Hypothalamus (tissue), 51 donors: ENCODE data around the gene FREY1.
A peak's percentile ranks its signal among the peaks of the same experiment; 100 is the strongest.

ENCODE experiments used
- DNase-seq, 51 donors: peaks; one replicate each; lab custom pipeline; 2025; lab: John Stamatoyannopoulos, UW

The FREY1 gene

DNA sequence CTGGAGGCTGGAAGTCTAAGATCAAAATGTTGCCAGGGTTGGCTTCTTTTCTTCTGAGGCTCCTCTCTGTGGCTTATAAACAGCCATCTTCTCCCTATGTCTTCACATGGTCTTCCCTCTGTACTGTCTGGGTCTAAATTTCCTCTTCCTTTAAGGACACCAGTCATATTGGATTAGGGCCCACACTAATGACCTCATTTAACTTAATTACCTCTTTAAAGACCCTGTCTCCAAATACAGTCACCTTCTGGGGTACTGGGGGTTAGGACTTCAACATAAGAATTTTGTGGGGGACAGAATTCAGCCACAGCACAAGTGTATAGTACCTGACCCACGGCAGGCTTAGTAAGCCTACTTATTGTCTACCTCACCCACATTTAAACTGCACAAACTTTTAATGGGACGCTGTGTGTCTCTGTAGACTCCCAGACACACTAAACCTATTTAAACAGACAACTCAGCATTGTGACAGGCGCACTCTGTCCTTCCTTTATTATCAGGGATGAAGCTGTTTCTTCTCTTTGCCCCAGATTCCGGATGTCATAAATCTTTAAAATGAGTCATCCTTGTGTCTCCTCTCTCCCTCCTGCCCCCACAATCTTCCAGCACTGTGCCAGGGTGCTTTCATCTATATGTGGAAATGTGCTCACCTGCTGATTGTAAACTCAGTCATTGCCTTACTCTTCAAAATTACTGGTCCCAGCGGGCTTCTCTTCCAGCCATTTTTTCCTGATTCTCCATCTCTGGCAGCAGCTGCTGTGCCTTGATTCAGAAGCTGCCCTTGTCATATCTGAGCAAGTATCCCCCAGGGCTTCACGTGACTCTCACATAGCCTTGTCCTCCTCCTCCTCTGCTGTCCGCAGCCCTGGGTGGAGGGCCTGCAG lies 27.0 kb downstream of the FREY1 start:
- DNase-seq: peak in 2 of 51 donors; percentile 35 to 40

GRCh38 chr11:45877845-45878244 lies 29.2 kb downstream of the FREY1 start:
- DNase-seq: no peak

DNA sequence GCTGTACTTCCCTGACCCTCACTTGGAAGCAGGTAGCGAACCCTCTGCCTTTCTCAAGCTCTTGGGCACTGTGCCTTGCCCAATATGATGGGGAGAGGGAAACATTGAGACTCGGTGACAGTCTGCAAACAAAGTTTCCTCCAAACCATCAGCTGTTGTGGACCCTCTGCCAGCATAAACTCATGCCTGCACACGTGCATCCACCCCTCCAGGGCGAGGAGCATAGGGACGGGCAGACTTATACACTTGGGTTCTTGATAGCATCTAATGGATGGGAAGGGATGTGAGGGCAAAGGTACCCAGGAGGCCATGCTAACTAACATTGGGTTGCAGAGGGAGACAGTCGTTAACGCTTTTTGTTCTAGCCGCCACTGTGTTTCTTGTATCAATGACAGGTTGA lies 29.9 kb downstream of the FREY1 start:
- DNase-seq: no peak

- DNase-seq: peak in 1 of 51 donors; percentile 22
Observed at GRCh38 chr11:45876401-45876800, 30.7 kb downstream of the FREY1 start.

DNA sequence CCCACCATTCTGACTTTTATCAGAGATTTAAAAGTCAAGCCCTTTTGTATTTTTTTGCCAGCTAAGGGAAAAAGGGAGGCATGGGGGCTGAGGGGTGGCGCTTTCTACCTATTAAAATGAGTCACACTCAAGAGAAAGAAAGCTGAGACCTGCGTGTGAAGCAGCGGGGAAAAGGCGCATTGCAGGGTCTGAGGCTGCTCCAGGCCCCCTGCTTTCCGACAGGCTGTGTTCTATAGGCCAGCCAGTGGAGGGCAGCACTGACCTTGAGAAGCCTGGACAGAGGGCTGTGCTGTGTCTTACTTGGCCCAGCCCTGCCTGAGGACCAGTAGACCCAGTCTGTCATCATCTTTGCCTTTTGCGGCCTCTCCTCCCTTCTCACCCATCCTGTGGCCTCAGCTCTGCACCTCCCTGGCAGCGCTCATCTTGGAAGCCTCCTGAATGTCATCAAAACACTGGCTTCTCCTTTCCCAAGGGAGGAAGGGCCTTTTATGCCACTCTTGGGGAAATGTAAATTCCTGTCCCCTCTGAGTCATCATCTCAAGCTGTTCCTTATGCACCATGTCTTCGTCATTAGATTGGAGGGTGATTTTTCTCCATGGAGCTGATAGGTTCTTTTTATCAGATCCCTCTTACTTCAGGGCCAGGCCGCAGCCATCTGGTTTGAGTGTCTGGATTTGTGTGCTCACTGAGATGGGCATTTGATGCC lies 34.3 kb downstream of the FREY1 start:
- DNase-seq: peak in 36 of 51 donors; percentile 14 to 82 (median 52)

DNA sequence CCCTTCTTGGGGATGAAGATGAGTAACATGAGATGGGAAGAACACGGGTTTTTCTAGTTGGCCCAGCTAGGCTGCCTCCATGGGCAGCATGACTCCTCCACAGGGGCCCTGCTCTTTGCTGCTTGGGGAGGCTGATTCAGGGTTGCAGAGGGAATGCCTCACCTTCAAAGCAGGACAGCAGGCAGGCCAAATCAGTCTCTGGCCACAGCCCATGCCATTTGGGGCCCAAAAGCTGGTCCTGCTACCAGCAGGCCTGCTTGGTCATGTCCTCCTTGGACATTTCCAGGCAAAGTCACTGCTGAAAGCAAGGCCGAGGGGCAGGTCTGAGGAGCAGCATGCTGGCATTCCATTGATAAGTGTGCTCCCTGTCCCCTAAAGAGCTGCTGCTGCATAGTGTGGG lies 35.4 kb downstream of the FREY1 start:
- DNase-seq: no peak

DNA sequence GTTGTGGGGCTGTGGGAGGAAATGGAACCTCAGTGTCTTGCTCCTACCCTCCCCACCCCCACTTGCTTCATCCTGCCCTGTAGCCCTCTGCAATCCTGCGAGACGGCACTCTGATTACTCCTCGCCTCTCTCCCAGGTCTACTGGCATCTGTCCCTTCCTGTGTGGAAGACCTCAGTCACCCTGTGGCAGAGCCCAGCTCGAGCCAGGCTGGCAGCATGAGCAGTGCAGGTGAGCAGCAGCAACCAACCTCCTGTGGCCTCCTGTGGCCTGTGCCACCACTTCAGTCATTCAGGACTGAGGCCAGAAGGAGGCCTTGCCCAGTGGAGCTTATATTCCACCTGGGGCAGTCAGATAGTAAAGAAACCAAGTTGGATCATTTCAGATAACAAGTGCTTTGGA lies 36.4 kb downstream of the FREY1 start:
- DNase-seq: no peak

- no peak for DNase-seq
Observed at GRCh38 chr11:45869551-45869950, 37.5 kb downstream of the FREY1 start.

DNA sequence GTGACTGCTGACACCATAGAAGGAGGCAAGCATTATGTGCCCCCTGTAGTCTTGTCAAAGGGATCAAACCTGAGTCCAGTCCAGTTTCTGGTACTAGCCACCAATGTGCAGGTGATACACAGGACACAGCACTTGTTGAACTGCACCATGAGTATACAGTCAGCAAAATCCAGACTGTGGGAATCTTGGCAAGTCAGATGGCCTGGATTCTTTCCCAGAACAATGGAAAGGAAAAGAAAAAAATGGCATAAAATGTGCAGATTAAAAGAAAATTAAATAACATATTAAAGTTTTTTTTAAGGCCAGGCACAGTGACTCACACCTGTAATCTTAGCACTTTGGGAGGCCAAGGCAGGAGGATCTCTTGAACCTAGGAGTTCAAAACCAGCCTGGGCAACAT lies 43.0 kb downstream of the FREY1 start:
- DNase-seq: no peak

DNA sequence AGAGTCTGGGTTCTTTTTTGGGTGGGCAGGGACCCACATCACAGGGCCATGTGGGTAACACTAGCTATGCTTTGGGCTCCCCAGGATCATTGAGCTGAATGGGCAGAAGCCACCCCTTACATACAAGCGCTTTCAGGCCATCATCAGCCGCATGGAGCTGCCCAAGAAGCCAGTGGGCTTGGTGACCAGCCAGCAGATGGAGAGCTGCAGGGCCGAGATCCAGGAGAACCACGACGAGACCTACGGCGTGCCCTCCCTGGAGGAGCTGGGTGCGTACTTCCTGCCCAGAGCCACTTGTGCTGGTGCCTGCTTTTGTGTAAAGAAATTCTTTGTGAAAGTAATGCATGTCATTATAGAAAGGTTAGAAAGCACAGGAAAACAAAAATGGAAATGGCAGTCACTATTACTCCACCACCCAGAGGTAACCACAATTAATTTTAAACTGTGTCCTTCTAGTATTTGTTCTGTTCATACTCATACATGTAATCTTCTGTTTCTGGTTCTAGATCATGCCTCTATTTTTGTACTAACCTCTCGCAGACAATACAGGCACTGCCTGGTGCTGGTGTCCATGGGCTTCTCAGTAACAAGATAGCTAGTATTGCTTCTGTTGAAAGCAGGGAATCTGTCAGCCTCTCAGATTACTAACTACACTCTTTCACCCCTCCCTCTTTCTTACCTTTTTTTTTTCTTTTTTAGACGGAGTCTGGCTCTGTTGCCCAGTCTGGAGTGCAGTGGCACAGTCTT lies 46.1 kb downstream of the FREY1 start:
- DNase-seq: peak in 5 of 51 donors; percentile 21 to 53 (median 36)

GRCh38 chr11:45860348-45860747 lies 46.7 kb downstream of the FREY1 start:
- DNase-seq: no peak

DNA sequence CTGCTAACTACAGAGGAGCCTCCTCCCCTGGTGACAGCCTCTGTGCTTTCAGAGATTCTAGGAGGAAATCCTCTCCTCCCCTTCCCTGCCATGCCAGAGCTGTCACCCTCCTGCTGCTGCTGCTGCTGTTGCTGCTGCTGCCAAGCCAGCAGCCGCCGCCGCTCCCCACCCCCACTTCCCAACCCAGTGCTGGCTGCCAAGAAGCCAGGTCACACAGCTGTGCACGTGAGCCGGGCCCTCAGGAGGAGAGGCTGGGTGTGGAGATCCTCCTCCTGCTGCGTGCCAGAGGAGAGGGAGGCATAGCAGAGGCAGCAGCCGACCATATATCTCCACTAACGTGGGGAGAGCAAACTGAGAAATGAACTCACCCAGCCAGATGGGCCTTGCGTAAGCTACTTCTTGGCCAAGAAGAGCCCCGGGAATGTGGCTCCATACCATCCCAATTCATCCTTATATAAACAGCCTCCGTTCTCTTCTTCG lies 47.4 kb downstream of the FREY1 start:
- peak in 50 of 51 donors; percentile 22 to 91 (median 78) for DNase-seq

- DNase-seq: no peak
Observed at GRCh38 chr11:45858751-45859398, 48.2 kb downstream of the FREY1 start.

- peak in 25 of 51 donors; percentile 19 to 76 (median 43) for DNase-seq
Observed at GRCh38 chr11:45857961-45858474, 49.1 kb downstream of the FREY1 start.
